Body of pancreas (tissue), 4 donors: ENCODE measurements around the gene ACSF2.

Experiments used
- CTCF ChIP-seq, 7 experiments: fragments of 450-650 bp in 4 of 7; fragments of 200-600 bp in 3 of 7; sonication (generic) in 3 of 7; IDR thresholded peaks; one replicate each; pipeline ENCODE4 v1.5.1; 2016 to 2019; ENCODE audit warnings: antibody characterized with exemption in 7 of 7
- POLR2A ChIP-seq, 3 donors: fragments of 450-650 bp; IDR thresholded peaks; one replicate each; pipeline ENCODE4 v1.6.1; 2016; ENCODE audit warnings: antibody characterized with exemption in 3 of 3, mild to moderate bottlenecking in 2 of 3

GRCh38 chr17:50444841-50445715 is 19.1 kb downstream of the ACSF2 start:
- TF ChIP-seq CTCF (IDR thresholded peaks at IDR 0.05) = no peak
- no peak for TF ChIP-seq POLR2A (IDR thresholded peaks at IDR 0.05)
